Uterus (tissue), 2 donors: ENCODE measurements around the gene ALB.

Source experiments
- POLR2A ChIP-seq, 2 donors: fragments of 450-650 bp; IDR thresholded peaks; one replicate each; pipeline ENCODE4 v1.6.1; 2016; ENCODE audit warnings: antibody characterized with exemption in 2 of 2, mild to moderate bottlenecking in 1 of 2, moderate library complexity in 1 of 2
- TF ChIP-seq, protein P1 (sequence below), 4 experiments: fragments of 200-600 bp in 2 of 4; fragments of 450-650 bp in 2 of 4; sonication (generic) in 2 of 4; IDR thresholded peaks; one replicate each; pipeline ENCODE4 v1.5.1; 2016 to 2019; ENCODE audit warnings: antibody characterized with exemption in 4 of 4, mild to moderate bottlenecking in 2 of 4, moderate library complexity in 1 of 4

DNA sequence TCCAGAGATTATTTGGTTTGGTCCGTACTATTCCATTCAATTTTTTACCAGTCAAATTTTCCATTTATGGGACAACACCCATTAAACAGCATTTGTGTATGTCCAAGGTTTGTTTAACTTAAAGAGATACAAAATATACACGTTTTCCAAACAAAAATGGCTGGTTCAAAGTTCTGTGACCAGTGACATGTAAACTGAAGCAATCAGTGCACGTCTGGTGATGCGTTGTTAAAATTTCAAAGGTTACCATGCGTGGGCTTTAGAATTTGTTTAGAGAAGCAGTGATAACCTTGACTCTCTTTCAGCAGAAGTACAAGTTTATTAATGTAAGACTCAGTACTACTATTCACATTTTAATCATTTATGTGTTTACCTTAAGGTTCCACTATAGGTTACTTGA lies 25.2 kb upstream of the ALB start:
- TF ChIP-seq, protein P1, sequence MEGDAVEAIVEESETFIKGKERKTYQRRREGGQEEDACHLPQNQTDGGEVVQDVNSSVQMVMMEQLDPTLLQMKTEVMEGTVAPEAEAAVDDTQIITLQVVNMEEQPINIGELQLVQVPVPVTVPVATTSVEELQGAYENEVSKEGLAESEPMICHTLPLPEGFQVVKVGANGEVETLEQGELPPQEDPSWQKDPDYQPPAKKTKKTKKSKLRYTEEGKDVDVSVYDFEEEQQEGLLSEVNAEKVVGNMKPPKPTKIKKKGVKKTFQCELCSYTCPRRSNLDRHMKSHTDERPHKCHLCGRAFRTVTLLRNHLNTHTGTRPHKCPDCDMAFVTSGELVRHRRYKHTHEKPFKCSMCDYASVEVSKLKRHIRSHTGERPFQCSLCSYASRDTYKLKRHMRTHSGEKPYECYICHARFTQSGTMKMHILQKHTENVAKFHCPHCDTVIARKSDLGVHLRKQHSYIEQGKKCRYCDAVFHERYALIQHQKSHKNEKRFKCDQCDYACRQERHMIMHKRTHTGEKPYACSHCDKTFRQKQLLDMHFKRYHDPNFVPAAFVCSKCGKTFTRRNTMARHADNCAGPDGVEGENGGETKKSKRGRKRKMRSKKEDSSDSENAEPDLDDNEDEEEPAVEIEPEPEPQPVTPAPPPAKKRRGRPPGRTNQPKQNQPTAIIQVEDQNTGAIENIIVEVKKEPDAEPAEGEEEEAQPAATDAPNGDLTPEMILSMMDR (IDR thresholded peaks at IDR 0.05), result no peak
- no peak for TF ChIP-seq POLR2A (IDR thresholded peaks at IDR 0.05)
